Right lobe of liver (tissue), 4 donors: Measurements from ENCODE around the gene MCTP2.

Experiments
- CTCF ChIP-seq, 4 donors: fragments of 200-600 bp in 3 of 4; fragments of 450-650 bp in 1 of 4; IDR thresholded peaks; one replicate each; pipeline versions ENCODE4 v1.5.1 to v1.8.0; 2016 to 2022; ENCODE audit warnings: antibody characterized with exemption in 4 of 4, mild to moderate bottlenecking in 2 of 4
- POLR2A ChIP-seq: fragments of 450-650 bp; IDR thresholded peaks from one replicate; pipeline ENCODE4 v1.6.1; 2017; ENCODE audit warnings: antibody characterized with exemption, mild to moderate bottlenecking
- donor health status: DM: no; HTN: no; CAD: no.
- donor health status: DM: no; HTN: no; CAD: no.
- donor health status: DM: no; HTN: yes; CAD: no.

DNA sequence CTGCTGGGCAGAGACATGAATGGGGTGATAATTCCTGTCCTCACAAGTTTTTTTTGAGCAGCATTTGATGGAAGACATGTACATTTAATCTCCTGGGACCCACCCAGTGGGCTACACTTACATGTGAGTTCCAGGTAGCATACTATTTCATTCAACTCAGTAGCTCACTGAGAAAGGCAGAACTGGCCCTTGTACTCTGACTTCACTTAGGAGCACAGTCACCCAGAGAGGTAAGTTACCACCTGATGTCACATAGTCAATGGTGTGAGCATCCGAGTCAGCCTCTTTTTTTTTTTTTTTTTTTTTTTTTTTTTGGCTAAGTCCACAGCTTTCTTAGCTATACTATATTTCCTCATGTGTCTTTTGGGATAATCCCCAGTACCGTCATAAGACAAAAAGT lies 32.7 kb upstream of the MCTP2 start:
- TF ChIP-seq CTCF (IDR thresholded peaks at IDR 0.05) (no peak), POLR2A (no peak)
